IPS DF 19.7 (cell line): ENCODE results near the gene KCNAB1.
A peak's percentile ranks its signal among the peaks of the same experiment; 100 is the strongest.

Experiments used
- DNase-seq: peaks from one replicate; pipeline ENCODE4 v3.0.0-alpha.2; 2013; ENCODE audit warnings: low read depth, low spot score

KCNAB1 gene

GRCh38 chr3:156449710-156450574 lies 329.6 kb downstream of the KCNAB1 start:
- no peak for DNase-seq

DNA sequence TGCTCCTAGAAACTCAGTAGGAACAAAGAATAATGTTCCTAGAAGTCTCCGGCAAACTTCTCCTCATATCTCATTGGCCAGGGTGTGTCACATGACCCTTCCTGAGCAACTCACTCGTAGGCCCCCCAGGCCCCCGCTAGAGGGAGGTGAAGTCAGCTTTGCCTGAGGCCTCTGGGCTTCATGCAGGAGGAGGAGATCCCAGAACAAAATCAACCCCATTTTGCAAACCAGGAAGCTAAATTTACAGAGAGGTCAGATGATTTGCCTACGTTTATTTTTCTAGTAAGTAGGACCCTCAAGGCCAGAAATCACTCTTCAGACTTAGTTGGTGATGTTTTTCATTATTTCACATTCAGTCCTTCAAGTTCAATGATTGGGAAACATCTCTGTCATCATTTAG lies 335.5 kb downstream of the KCNAB1 start:
- DNase-seq, result no peak

DNA sequence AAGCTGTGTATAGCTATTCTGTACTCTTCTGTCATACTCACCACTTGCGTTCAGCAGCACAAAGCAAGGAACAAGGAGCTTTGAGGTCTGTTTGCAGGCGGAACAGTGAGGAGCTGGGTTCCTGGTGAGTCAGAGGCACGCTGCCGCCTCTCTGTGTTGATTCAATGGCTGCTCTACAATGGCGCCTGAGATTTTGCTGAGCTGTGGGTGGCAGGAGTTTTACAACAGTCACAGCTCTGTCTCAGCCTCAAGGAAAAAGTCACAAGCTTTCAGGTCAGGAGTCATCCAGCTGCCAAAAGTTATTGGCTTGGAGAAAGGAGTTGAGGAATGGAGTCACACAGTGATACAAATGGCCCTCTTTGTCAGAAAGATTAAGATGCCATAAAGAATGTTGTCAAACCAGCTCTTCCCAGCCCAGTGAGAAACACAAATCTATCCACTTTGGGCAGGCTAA lies 336.4 kb downstream of the KCNAB1 start:
- DNase-seq, result peak; percentile 73

DNA sequence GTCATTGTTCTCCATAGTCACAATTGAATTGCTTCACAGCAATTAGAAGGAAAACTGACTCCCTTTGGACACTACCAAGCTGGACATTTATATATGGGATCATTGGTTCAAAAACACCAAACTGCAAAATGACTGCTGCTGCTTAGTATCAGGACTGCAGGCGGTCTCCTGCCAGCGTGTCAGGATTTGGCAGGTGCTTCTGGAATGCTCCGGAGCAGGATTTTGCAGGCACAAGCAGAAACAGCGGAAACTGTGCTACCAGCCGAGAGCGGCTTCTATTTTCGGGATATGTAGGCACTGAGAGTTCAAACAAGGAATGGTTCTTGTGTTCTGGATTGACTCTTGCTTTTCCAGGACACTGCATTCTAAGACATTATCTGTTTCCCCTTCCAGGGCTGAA lies 339.1 kb downstream of the KCNAB1 start:
- DNase-seq, result no peak

GRCh38 chr3:156460206-156460611 lies 339.8 kb downstream of the KCNAB1 start:
- no peak for DNase-seq

DNA sequence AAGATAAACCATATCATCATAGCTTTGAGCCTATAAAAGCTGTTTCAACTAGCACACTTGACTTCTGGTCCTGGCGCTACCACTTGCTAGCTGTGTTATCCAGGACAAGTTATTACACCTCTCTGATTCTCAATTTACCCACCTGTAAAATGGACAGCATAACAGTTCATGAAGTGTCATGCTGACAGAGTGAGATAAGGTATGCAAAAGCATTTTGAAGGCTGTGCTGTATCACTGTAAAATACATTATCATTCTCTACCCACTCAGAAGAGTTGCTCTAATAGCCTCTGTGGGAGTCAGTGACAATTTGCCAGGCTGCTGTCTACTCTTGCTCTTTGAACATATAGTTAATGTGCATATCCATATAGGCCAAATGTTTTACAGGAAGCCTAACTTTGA lies 341.5 kb downstream of the KCNAB1 start:
- no peak for DNase-seq

DNA sequence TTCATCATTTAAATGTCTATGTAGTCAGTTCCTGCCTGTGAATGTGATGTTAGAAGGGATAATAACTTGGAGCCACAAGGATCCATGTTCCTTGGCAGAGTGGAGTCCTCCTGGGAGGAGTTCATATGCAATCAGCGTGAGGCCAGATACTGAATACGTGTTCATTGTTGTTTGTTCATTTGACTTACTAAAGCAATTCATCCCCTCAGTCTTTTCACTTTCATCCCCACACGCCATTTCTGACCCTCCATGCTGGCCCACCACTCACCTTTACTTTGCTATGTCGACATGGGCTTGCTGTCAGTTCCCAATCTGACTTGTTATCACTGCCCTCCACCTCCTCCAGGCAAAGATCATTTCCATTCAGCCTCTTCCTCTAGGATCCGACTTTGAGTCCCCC lies 342.7 kb downstream of the KCNAB1 start:
- DNase-seq, result no peak

- no peak for DNase-seq
These were observed 344.8 kb downstream of the KCNAB1 start for GRCh38 chr3:156465194-156465593.

DNA sequence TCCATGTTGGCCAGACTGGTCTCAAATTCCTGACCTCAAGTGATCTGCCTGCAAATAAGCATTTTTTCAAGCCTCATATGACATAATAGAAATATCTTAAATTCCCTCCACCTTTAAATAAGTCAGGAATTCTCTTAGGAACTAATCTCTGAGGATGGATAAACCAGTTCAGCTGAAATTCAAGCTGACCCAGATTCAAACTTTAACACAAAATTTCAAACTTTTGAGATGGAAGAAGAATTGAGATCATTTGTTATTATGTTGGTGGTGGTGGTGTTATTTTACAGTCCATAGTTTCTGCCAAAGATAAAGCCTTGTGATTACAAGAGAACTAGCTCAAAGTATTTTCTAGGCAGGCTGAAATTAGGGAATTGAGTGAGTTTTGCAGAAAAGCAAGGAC lies 349.1 kb downstream of the KCNAB1 start:
- DNase-seq, result no peak

- DNase-seq, result no peak
These were observed 351.1 kb downstream of the KCNAB1 start for GRCh38 chr3:156471431-156471830.

DNA sequence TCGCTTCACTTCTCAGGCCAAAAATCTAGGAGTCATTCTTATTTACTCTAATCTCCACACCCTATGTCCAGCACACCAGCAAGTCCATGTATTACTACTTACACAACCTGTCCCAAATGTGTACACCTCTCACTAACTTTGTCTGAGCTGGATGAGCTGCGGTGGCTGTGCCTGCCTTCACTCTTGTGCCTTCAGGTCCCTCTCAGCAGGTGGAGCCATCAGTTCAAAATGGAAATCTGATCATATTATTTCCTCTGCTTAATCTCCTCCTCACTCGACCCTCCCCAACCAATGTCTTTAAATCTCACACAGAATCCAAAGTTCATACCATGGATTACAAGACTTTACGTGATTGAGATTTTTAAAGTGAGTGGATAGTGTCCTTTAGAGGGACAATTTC lies 351.8 kb downstream of the KCNAB1 start:
- DNase-seq, result no peak

DNA sequence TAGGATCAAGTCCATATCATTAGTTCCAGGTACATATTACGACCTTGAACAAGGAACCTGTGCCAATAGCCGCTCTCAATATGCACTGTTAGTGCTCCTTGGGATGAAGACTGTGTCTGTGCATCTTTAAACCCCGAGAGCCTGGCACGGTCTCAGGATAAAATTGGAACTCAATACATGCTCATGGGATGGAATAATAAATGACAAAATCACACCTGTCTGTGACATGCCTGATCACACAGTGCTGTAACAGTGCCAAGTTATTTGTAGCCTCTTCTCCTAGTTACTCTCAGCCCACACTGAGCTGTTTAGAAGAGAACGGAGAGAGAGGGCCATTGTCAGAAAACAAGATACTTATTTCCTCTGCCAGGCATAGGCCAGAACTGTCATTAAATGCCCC lies 352.3 kb downstream of the KCNAB1 start:
- DNase-seq, result no peak

GRCh38 chr3:156473341-156473740 lies 353.0 kb downstream of the KCNAB1 start:
- no peak for DNase-seq

GRCh38 chr3:156474560-156475389 lies 354.4 kb downstream of the KCNAB1 start:
- DNase-seq, result no peak

GRCh38 chr3:156477323-156477722 lies 356.9 kb downstream of the KCNAB1 start:
- no peak for DNase-seq

DNA sequence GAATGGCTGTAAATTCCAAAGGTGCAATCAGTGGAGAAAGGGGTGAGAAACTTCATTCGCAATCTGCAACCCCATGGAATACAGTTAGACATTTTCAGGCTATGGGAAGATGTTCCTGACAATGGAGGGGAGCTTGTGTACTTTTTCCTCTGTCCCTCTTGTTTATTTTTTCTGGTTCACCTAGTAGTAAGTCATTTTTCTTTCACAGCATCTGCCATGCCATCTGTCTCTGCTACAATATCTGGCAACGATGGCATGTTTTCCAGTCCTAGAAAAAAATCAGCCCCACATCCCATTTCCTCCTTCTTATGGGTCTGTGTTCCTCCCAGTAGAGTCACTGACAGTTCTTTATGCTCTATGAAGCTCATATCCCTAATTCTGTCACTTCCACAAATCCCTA lies 358.5 kb downstream of the KCNAB1 start:
- DNase-seq, result no peak

DNA sequence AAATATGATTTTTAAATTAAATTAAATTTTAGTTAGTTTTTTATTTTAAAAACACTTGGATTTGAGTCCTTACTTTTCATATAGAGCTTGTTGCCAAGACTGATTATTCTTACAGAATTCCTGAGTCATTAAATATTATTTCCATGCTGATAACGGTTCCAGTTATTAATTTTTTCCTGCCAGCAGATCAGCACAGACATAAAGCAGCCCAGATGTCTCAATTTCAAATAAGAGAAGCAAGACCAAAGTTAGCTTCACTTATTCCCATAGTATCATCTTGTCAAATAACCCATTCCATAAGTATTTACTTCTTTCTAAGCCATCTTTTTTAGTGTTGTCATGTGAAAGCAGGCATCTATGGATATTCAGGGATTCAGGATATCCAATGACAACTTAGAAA lies 359.2 kb downstream of the KCNAB1 start:
- DNase-seq, result no peak

- no peak for DNase-seq
These were observed 360.6 kb downstream of the KCNAB1 start for GRCh38 chr3:156480949-156481348.

DNA sequence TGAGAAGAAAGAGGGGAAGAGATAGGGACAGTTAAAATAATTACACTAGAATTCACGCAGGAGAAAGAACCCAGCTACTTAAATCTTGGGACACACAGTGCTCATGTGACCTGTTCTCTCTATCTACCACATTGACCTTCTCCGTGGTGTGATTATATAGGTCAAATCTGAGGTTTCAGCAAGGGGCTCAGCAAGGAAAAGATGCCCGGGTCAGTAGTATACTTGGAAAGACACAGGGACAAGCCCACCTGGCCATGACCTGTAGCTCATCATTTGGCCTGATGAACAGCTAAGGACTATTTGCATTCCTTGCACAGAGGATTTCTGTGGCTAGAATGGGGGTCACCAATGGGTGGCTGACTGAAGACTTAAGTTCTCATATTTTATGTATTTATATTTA lies 362.6 kb downstream of the KCNAB1 start:
- no peak for DNase-seq

- no peak for DNase-seq
These were observed 363.0 kb downstream of the KCNAB1 start for GRCh38 chr3:156483426-156483825.

GRCh38 chr3:156483961-156484787 lies 363.8 kb downstream of the KCNAB1 start:
- no peak for DNase-seq

GRCh38 chr3:156488767-156489166 lies 368.4 kb downstream of the KCNAB1 start:
- DNase-seq, result no peak
